H1 (cell line): ENCODE measurements around the gene CETN2. TPM values are rescaled to one million over a fixed set of nuclear protein-coding genes. Genes with fewer than 3 reads are reported as not detected.
"Not testable (repeated sequence)": the region's sequence is repeated elsewhere in the genome, so short reads cannot be mapped to it uniquely, and the experiment has no call there.

ENCODE experiments used
- CTCF ChIA-PET: fragments of 300-600 bp; sonication (Branson Sonifier 250); formaldehyde crosslinking; loops from one replicate; lab custom pipeline; 2021; ENCODE audit not compliant: partially characterized antibody; lab: Charles Lee
- POLR2A ChIA-PET: fragments of 300-600 bp; sonication (Branson Sonifier 250); formaldehyde crosslinking; loops from one replicate; lab custom pipeline; 2021; ENCODE audit warnings: inconsistent platforms; ENCODE audit not compliant: partially characterized antibody; lab: Charles Lee
- DNase-seq, 2 experiments: peaks; one replicate each; pipeline versions ENCODE4 v3.0.0 to v3.0.0-alpha.2; 2010 to 2022; ENCODE audit warnings: low spot score in 2 of 2, low read depth in 1 of 2, mixed read lengths in 1 of 2
- FAIRE-seq: peaks from 2 replicates; lab custom pipeline; 2011; peaks lifted over from hg19 to GRCh38; lab: Jason Lieb, UNC
- H2AFZ ChIP-seq: 2 replicates; pipeline ENCODE4 v1.8.1; 2012; ENCODE audit warnings: low read length, inconsistent platforms
- H2AK5ac ChIP-seq: 2 replicates; pipeline ENCODE4 v1.6.1; 2013; ENCODE audit warnings: low read depth, low read length
- H2BK120ac ChIP-seq: replicated peaks from 2 replicates; pipeline ENCODE3; 2013; ENCODE audit warnings: low read depth, low read length, inconsistent platforms
- H2BK12ac ChIP-seq: 2 replicates; pipeline ENCODE4 v1.6.1; 2013; ENCODE audit warnings: low read depth, low read length
- H2BK15ac ChIP-seq: 2 replicates; pipeline ENCODE4 v1.6.1; 2013; ENCODE audit warnings: low read length
- H2BK20ac ChIP-seq: 2 replicates; pipeline ENCODE4 v1.6.1; 2013; ENCODE audit warnings: low read length
- H2BK5ac ChIP-seq: 2 replicates; pipeline ENCODE4 v1.6.1; 2013; ENCODE audit warnings: low read depth, low read length
- H3K14ac ChIP-seq: 2 replicates; pipeline ENCODE4 v1.6.1; 2013; ENCODE audit warnings: inconsistent platforms; ENCODE audit not compliant: insufficient read length
- H3K18ac ChIP-seq: 2 replicates; pipeline ENCODE4 v1.6.1; 2013; ENCODE audit warnings: low read length; ENCODE audit errors: extremely low read depth
- H3K23ac ChIP-seq: 2 replicates; pipeline ENCODE4 v1.6.1; 2013; ENCODE audit warnings: inconsistent platforms; ENCODE audit not compliant: insufficient read length
- H3K23me2 ChIP-seq: 2 replicates; pipeline ENCODE4 v1.6.1; 2013; ENCODE audit warnings: low read depth, low read length
- H3K27ac ChIP-seq: 2 replicates; pipeline ENCODE4 v1.6.1; 2011; ENCODE audit warnings: low read depth, low read length, inconsistent platforms
- H3K27me3 ChIP-seq, 4 experiments: replicated peaks in 1 of 4; 1 replicate in 1 of 4; 2 replicates in 3 of 4; pipeline versions ENCODE4 v1.6.1 to v1.8.1; 2011 to 2013; ENCODE audit warnings: low read length in 3 of 4, mild to moderate bottlenecking in 3 of 4, inconsistent platforms in 2 of 4, mixed read lengths in 2 of 4, moderate library complexity in 1 of 4; ENCODE audit not compliant: control insufficient read depth in 3 of 4, insufficient read depth in 3 of 4; ENCODE audit errors: extremely low read depth in 1 of 4
- H3K36me3 ChIP-seq, 4 experiments: 2 replicates each; pipeline versions ENCODE4 v1.6.1 to v1.8.1; 2011 to 2013; ENCODE audit warnings: mild to moderate bottlenecking in 4 of 4, low read length in 3 of 4, moderate library complexity in 2 of 4, control low read depth in 1 of 4, inconsistent platforms in 1 of 4; ENCODE audit not compliant: insufficient read depth in 4 of 4, control insufficient read depth in 2 of 4
- H3K4ac ChIP-seq: replicated peaks from 2 replicates; pipeline ENCODE3; 2013; ENCODE audit warnings: low read length, low read depth, mixed read lengths, inconsistent platforms; ENCODE audit not compliant: insufficient read length
- H3K4me1 ChIP-seq, 4 experiments: replicated peaks in 1 of 4; 1 replicate in 1 of 4; 2 replicates in 3 of 4; pipeline versions ENCODE4 v1.6.1 to v1.8.1; 2011 to 2013; ENCODE audit warnings: low read length in 3 of 4, inconsistent platforms in 2 of 4, mixed read lengths in 1 of 4; ENCODE audit not compliant: insufficient read depth in 4 of 4, control insufficient read depth in 3 of 4
- H3K4me2 ChIP-seq, 2 experiments: 2 replicates each; pipeline versions ENCODE4 v1.6.1 to v1.8.1; 2011 to 2013; ENCODE audit warnings: low read depth in 2 of 2, low read length in 2 of 2, control low read depth in 1 of 2, inconsistent platforms in 1 of 2, mild to moderate bottlenecking in 1 of 2; ENCODE audit not compliant: insufficient read depth in 1 of 2
- H3K4me3 ChIP-seq, 4 experiments: fragments of 200-600, 300-600 bp in 1 of 4; sonication (generic), shearing (Covaris generic), sonication (Bioruptor Twin) in 1 of 4; 2 replicates each; pipeline versions ENCODE4 v1.5.1 to v1.8.1; 2011 to 2016; ENCODE audit warnings: low read length in 4 of 4, low read depth in 3 of 4, control low read depth in 2 of 4, inconsistent platforms in 2 of 4, mild to moderate bottlenecking in 2 of 4, mixed read lengths in 1 of 4, moderate library complexity in 1 of 4; ENCODE audit not compliant: insufficient read depth in 2 of 4; ENCODE audit errors: extremely low read depth in 1 of 4
- H3K56ac ChIP-seq: replicated peaks from 2 replicates; pipeline ENCODE3; 2013; ENCODE audit warnings: low read depth, mild to moderate bottlenecking, mixed read lengths, low read length, inconsistent platforms; ENCODE audit not compliant: insufficient read length
- H3K79me1 ChIP-seq: 2 replicates; pipeline ENCODE4 v1.6.1; 2013; ENCODE audit warnings: low read depth, low read length, control low read depth
- H3K79me2 ChIP-seq, 2 experiments: 2 replicates each; pipeline versions ENCODE4 v1.6.1 to v1.8.1; 2012 to 2013; ENCODE audit warnings: low read length in 2 of 2, mild to moderate bottlenecking in 2 of 2, inconsistent platforms in 1 of 2; ENCODE audit not compliant: insufficient read depth in 2 of 2, control insufficient read depth in 1 of 2
- H3K9ac ChIP-seq, 4 experiments: replicated peaks in 1 of 4; 1 replicate in 1 of 4; 2 replicates in 3 of 4; pipeline versions ENCODE4 v1.6.1 to v1.8.1; 2011 to 2013; ENCODE audit warnings: low read depth in 3 of 4, low read length in 3 of 4, control low read depth in 2 of 4, mild to moderate bottlenecking in 2 of 4, moderate library complexity in 2 of 4, inconsistent platforms in 1 of 4; ENCODE audit errors: extremely low read depth in 1 of 4
- H3K9me3 ChIP-seq, 2 experiments: 2 replicates each; pipeline versions ENCODE4 v1.6.1 to v1.8.1; 2012 to 2013; ENCODE audit warnings: mild to moderate bottlenecking in 2 of 2, moderate library complexity in 2 of 2, control low read depth in 1 of 2, inconsistent platforms in 1 of 2, low read depth in 1 of 2, low read length in 1 of 2, mixed read lengths in 1 of 2; ENCODE audit not compliant: insufficient read depth in 2 of 2
- H4K20me1 ChIP-seq, 2 experiments: replicated peaks in 1 of 2; 2 replicates each; pipeline versions ENCODE3 to v1.8.1; 2011 to 2013; ENCODE audit warnings: inconsistent platforms in 2 of 2, low read length in 2 of 2, mild to moderate bottlenecking in 1 of 2; ENCODE audit not compliant: insufficient read depth in 2 of 2, control insufficient read depth in 1 of 2
- H4K5ac ChIP-seq: 2 replicates; pipeline ENCODE4 v1.6.1; 2013; ENCODE audit warnings: low read length, low read depth, mixed read lengths, inconsistent platforms; ENCODE audit not compliant: insufficient read length
- H4K8ac ChIP-seq: 2 replicates; pipeline ENCODE4 v1.8.0; 2013; ENCODE audit warnings: mild to moderate bottlenecking, moderate library complexity, low read length, inconsistent platforms; ENCODE audit not compliant: insufficient read depth; ENCODE audit errors: extremely low read depth
- H4K91ac ChIP-seq: replicated peaks from 2 replicates; pipeline ENCODE3; 2013; ENCODE audit warnings: low read length, mixed read lengths, inconsistent platforms; ENCODE audit not compliant: insufficient read length
- KDM1A ChIP-seq: fragments of 200-600, 300-600 bp; sonication (generic); IDR thresholded peaks from 2 replicates; pipeline ENCODE4 v1.7.1; 2016; ENCODE audit warnings: mild to moderate bottlenecking, low read length, borderline replicate concordance
- SAP30 ChIP-seq: fragments of 300-600 bp; sonication (generic); IDR thresholded peaks from 2 replicates; pipeline ENCODE4 v1.7.1; 2012; ENCODE audit warnings: low read length, moderate library complexity, mild to moderate bottlenecking, inconsistent platforms; ENCODE audit not compliant: insufficient read depth, insufficient replicate concordance
- SUZ12 ChIP-seq: fragments of 200-600 bp; sonication (generic); IDR thresholded peaks from 2 replicates; pipeline ENCODE4 v1.6.1; 2012; ENCODE audit warnings: mild to moderate bottlenecking, inconsistent platforms, low read length, moderate library complexity, mixed read lengths
- TAF7 ChIP-seq: optimal IDR thresholded peaks from 2 replicates; pipeline ENCODE3; 2011; ENCODE audit warnings: low read depth, mild to moderate bottlenecking, inconsistent platforms, low read length, moderate library complexity, borderline replicate concordance
- WGBS, 2 experiments: shearing (Covaris generic) in 1 of 2; methylation state at CpG; one replicate each; pipeline versions ENCODE4 v1.1.6 to v1.1.7; 2013 to 2015; ENCODE audit warnings: low lambda C conversion rate in 2 of 2, mixed read lengths in 2 of 2, inconsistent platforms in 1 of 2, low coverage in 1 of 2, missing lambda C conversion rate in 1 of 2; ENCODE audit not compliant: insufficient replicate concordance in 2 of 2, insufficient coverage in 1 of 2, insufficient read length in 1 of 2; ENCODE audit errors: extremely low coverage in 1 of 2, missing lambda C conversion rate in 1 of 2; 5-methylcytosine and 5-hydroxymethylcytosine counted together
- polyA plus RNA-seq, 7 experiments: library from polyadenylated mRNA; depleted of rRNA in 3 of 7; stranded (reverse) in 5 of 7; unstranded in 2 of 7; fragments of >200 nt in 5 of 7; fragments of 200-250 nt in 2 of 7; gene quantifications; 1 replicate in 5 of 7; 2 replicates in 1 of 7; 4 replicates in 1 of 7; pipeline versions ENCODE4 v1.2.1 to v1.2.3, GENCODE V29; 2011 to 2013; ENCODE audit warnings: missing spikeins in 2 of 7, mixed read lengths in 2 of 7
- total RNA-seq: library from RNA; stranded (reverse); fragmentation: NEBNext Ultra II Directional; extraction: Animal tissue kit (Norgen Biotek cat#: 25700); gene quantifications from 2 replicates; pipeline ENCODE4 v1.2.1, GENCODE V29; 2021

Gene CETN2
- total and polyA plus RNA-seq, 2 of the 8 experiments (the other 6 are each of a cell fraction or from before 2014, with no cell fraction given): 13.1 to 24.3 TPM

DNA sequence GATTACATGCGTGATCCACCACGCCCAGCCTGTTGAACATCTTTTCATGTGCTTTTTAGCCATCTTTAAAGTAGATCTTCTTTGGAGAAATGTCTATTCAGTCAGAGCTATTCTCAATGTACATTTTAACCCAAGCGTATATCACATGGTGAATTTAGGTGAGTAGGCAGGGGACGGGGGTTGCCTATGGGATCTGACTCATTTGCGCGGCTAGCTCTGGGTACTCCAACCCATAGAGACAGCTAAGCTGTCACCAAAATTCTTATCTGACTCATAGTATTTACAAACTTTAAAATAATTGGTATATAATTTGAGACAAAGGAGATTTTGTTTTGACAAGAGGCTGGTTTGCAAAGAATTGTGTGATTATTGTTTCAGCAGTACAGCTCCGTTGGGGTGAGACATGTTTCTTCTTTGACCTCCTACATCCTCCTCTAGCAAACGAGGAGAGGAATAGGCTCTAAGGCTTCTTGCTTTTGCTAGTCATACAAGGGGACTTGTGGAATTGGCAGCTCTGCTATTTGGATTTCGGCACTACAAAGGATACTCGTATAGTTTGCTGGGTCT lies 12.3 kb upstream of the CETN2 start (continued):
- TF ChIP-seq SAP30: no peak
- no peak for TF ChIP-seq KDM1A
- TF ChIP-seq SUZ12: no peak
- no peak for TF ChIP-seq TAF7

DNA sequence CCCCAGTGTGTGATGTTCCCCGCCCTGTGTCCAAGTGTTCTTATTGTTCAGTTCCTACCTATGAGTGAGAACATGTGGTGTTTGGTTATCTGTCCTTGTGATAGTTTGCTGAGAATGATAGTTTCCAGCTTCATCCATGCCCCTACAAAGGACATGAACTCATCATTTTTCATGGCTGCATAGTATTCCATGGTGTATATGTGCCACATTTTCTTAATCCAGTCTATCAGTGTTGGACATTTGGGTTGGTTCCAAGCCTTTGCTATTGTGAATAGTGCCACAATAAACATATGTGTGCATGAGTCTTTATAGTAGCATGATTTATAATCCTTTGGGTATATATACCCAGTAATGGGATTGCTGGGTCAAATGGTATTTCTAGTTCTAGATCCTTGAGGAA lies 4.9 kb upstream of the CETN2 start:
- H2AFZ ChIP-seq, H4K5ac ChIP-seq, H3K23me2 ChIP-seq, H2BK20ac ChIP-seq, DNase-seq, H3K4ac ChIP-seq, H2AK5ac ChIP-seq, H4K20me1 ChIP-seq, H2BK120ac ChIP-seq, CTCF ChIA-PET, POLR2A ChIA-PET, H2BK5ac ChIP-seq, H3K9me3 ChIP-seq, H3K14ac ChIP-seq, H3K18ac ChIP-seq, H3K36me3 ChIP-seq, H3K4me1 ChIP-seq, H3K27ac ChIP-seq, H3K27me3 ChIP-seq, H3K23ac ChIP-seq, H3K79me1 ChIP-seq, H4K91ac ChIP-seq, H4K8ac ChIP-seq, FAIRE-seq, H3K4me3 ChIP-seq, H2BK15ac ChIP-seq, H3K4me2 ChIP-seq, H3K56ac ChIP-seq, H3K9ac ChIP-seq, H2BK12ac ChIP-seq: not testable (repeated sequence)
- no CpG with 5 or more reads among the region's 1 CpG for WGBS, 2 experiments
- peaks cover 4 to 31% of the 10 kb centered on the region in 2 experiments; a peak in 3 of 4 replicates for H3K79me2 ChIP-seq
